HG02759 (cell line): ENCODE data around the gene KCNG4.

ENCODE experiments used
- ATAC-seq: cut with Tn5 transposase; IDR thresholded peaks from one replicate; pipeline ENCODE4 v1.9.1; 2021; ENCODE audit warnings: mild to moderate bottlenecking, moderate library complexity; ENCODE audit not compliant: unreplicated experiment

The KCNG4 gene

DNA sequence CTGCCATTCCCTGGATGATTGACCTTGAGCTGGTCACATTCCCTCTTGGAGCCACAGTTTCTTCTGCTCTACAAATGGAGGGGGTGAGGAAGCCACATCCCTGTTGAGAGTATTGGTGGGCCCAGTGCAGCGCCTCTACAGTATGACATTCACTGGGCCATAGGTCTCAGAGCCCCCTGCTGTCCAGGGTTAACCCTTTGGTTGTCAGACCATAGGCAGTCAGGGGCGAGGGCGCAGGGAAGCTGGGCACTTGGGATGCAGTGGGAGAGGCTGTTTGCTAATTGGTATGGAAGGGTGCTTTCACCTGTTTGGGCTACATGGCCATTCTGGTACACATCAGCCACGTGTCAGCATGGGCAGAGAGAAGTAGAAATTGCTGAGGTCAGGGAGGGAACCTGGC is 27.6 kb upstream of the KCNG4 start:
- no peak for ATAC-seq

DNA sequence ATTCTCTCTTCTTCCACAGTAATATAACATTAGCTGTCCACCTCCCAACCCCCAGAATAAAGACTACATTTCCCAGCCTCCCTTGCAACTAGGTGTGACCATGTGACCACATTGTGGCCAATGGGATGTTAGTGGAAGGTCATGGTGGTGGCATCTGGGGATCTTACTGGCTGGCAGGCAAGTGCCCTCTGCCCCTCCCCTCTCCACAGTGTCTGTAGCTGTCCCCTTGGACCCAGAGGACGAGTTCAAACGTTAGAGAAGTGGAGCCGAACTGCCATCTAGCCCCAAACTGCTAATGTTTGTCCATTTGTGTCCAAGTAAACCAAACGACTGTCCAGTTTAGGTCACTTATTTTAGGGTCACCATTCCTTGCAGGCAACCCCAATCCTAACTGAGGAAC is 26.6 kb upstream of the KCNG4 start:
- ATAC-seq: peak; percentile 56

DNA sequence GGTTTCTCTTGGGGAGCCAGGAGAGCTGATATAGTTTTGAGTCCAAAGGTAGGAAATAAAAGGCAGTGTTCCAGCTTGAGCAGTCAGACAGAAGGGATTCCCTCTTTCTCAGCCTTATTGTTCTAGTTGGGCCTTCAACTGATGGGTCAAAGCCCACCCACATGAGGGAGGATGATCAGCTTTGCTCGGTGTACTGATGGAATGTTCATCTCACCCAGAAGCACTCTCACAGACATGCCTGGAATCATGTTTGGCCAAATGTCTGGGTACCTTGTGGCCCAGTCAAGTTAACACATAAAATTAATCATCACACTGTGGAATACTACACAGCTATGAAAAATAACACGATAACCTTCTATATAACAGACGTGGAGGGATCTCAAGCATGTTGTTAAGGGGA is 23.1 kb upstream of the KCNG4 start:
- ATAC-seq: no peak

DNA sequence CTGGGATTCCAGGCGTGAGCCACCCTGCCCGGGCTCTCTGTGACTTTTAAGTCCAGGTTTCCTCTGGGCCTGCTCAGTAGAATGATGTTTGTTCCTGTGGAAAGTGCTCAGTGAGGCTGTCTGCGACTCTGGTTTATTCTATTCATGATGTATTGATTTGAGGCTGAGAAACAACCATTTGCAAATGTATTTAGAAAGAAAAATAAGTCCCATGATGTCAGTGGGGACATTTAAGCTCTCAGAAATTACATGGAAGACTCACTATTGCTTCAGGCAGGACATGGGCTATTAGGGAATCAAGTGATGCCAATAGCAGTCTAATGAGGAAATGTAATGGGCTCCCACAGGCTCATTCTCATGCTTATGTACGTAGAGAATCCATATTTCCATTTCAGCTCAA is 22.2 kb upstream of the KCNG4 start:
- no peak for ATAC-seq

DNA sequence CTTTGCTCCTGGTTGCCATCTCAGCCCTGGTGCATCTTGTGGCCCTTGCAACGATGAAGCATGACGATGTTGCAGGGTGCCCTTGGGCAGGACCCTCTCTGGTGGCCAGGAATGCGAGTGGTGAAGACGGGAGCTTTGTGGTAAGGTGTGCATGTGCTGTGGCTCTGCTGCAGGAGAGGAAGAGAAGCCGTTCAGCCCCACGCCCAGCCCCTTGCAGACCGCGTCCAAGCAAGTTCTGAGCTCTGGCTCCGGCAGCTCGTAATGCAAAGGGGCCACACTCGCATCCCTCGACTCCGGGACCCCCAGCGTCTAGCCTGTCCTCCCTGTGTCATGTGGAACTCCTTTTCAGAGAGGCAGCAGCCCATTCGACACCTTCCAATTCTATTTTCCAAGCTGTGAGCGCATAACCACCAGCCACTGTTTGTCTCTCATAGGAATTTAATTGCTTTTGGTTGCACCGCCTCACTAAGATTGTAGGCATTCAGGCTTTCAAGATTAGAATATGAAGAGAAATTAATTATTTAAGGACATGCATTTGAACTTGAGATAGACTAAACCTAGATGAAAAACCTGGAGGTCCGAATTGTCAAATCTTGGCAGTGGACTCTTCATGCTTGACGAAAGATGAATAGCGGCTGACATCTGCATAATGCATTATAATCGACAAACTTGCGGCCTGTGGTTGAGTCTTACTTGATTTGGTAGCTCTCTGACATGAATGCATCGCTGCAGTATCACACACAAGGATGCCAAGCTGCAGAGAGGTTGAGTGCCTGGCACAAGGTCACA is 21.1 kb upstream of the KCNG4 start:
- ATAC-seq: no peak

DNA sequence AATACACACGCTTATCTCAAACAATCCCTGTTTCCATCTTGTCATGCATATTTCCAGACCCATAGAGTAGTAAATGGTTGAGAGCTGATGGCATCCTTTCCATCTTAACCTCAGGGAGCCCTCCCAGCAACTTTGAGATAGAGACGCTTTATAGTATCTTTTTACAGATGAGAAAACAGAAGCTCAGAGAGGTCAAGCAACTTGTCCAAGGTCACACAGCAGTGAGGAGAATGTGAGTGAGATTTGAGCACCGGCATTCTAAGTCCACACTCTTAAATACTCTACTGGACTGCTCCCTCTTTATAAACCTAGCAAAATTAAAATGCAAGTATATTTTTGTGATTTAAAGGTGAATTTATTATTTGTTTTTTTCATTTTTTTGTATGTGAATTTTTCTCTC is 19.9 kb upstream of the KCNG4 start:
- no peak for ATAC-seq

DNA sequence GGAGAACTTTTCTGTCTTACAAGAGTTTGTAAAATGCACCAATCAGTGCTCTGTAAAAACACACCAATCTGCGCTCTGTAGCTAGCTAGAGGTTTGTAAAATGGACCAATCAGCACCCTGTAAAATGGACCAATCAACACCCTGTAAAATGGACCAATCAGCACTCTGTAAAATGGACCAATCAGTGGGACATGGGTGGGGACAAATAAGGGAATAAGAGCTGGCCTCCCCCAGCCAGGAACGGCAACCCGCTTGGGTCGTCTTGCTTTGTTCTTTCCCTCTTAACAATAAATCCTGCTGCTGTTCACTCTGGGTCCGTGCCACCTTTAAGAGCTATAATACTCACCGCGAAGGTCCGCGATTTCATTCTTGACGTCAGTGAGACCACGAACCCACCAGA is 18.5 kb upstream of the KCNG4 start:
- no peak for ATAC-seq

DNA sequence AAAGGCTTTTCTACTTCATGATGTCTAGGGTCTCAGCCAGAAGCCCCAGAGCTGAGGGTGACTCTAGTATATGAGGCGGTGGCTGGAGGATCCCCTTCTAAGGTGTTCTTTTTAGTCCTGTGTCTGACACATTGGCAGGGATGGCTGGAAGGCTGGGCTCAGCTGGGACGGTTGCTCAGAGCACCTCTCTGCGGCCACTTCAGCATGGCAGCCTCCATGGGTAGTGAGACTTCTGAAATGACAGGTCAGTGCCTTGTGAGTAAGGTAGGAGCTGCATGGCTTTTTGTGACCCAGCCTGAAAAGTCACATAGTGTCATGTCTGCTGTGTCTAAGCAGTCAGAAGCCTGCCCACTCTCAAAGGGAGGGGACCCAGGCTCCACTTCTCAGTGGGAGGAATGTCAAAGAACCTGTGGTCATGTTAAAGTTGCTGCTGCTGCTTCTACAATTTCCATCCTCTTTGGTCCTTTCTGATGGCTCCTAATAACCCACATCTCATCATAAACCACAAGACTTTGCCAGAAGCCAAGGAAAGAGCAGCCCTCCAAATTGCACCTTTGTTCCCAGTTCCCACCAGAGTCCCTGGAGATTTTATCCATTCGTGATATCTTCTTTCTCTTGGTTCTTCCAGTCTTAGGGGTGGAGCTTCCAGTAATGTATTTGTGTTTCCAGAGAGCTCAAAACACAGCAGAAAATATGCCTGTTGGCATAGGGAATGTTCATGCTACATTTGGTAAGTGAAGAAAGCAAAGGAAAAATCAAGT is 15.4 kb upstream of the KCNG4 start:
- no peak for ATAC-seq

DNA sequence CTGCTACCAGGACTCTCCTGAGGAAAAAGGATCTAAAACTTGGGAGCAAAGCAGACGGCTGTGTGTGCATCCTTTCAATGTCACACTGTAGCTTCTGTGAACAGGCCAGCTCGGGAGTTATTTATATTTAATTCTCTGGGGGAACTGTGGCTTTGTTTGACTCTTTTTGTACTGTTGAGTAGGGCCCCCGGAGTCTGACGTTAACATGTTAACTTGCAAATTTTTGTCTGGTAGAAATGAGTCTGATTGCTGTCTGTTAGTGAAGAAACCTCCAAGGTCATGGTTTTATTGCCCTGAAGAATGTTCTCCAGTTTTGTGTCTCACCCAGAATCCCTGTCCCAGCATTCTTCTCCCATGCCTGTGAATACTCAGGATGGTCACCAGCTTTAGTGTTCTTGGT is 14.2 kb upstream of the KCNG4 start:
- no peak for ATAC-seq

DNA sequence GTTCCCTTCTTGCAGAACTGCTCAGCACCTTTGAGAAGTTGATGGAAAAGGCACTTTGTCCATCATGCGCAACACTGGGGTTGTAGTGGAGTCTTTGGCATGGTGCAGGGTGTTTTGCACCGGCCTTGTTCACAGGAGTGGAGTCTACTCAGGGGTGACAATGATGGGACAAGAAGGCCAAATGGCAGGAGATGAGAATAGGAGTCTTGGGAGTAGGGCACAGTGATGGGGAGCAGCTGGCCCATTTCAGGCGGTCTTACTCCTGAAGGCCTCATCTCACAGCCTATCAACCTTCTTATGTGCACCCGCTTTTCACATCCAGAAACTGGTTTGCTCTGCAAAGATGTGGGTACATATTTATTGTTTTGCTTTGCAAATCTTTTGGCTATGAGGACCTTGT is 13.4 kb upstream of the KCNG4 start:
- ATAC-seq: no peak

DNA sequence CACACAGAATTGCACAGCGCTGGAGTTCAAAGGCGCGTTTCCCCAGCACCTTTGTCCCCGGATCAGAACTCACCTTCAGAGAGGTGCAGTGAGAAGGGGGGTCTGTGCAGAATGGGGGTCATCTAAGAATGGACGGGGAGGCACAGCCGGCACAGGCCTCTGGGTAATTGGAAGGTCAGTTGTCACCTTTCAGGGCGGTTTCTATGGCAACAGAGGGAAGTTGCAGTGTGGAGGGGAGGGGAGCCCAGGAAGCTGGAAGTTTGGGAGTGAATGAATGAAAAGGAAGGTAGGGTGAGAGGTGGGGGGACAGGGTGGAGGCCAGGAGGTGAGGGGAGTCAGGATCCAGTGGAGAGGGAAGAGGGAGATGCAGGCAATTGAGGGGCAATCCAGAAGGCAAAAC is 12.4 kb upstream of the KCNG4 start:
- no peak for ATAC-seq

DNA sequence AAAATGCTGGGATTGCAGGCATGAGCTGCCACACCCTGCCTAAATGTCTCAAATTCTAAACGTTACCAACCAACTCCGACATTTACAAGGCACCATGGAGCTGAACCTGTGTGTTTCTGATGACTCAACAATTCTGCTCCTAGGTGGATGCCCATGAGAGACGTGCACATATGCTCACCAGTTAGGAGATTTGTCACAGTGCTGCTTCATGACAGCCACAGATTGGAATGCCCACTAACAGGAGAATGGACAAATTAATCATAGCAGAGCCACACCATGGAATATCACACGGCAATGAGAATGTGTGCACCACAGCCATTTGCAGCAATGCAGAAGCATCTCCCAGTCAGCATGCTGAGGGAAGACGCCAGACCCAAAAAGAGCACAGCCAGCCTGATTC is 8.0 kb upstream of the KCNG4 start:
- no peak for ATAC-seq

DNA sequence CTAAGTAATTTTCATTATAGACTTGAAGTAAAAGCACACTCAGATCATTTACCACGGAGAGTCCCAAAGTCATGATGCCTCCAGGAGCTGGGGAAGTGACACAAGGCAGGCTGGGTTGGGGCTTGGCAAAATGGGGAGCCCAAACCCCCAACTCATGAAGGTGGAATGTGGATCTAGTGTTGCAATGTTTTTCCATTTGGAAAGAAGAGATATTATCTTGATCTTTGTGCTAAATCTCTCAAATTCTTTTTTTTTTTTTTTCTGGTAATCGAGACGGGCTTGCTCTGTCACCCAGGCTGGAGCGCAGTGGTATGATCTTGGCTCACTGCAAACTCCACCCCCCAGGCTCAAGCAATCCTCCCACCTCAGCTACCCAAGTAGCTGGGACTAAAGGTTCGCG is 7.5 kb upstream of the KCNG4 start:
- no peak for ATAC-seq

DNA sequence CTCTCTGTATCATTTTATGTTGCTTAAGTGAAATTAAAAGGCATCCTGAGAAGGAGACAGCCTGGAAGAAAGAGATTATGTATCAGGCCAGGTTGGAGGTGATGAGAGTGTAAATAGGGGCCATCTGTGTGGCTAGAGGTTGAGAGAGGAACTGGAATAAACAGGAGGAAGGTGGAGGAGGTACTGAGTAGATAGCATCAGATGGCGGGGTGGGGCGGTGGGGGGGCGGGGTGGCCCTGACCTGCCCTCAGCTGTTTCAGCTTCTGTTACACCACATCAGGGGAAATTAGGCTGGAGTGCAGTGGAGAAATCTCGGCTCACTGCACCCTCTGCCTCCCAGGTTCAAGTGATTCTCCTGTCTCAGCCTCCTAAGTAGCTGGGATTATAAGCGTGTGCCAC is 6.9 kb upstream of the KCNG4 start:
- ATAC-seq: no peak

DNA sequence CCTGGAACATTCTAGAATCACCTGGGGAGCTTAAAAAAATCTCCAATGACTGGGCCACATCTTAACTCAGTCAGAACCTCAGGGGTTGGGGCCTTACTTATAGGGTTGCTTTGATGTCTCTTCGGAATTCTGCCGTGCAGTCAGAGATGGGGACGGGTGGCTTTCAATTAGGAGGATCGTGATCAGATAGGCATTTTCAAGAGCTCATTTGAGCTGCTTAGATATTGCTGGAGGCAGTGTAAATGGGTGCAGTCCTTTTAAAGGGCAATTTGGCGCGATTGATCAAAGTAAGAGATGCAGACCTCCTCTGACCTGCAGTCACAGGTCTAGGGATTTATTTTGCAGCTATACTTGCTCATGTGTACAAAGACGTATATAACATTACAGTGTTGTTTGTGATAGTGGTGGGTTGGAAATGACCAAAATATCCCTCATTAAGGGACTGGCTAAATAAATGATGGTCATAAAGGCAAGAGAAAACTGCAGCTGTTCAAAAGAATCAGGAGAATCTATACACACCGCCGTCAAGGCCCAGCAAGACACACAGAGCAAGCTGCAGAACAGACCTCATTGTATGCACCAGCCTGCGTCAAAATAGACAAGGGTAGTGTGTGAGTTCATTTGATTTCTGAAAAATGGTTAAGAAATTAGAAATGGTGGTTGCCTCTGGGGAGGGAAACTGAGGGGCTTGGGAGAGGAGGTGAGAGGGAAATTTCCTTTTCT is 6.3 kb upstream of the KCNG4 start:
- ATAC-seq: no peak

DNA sequence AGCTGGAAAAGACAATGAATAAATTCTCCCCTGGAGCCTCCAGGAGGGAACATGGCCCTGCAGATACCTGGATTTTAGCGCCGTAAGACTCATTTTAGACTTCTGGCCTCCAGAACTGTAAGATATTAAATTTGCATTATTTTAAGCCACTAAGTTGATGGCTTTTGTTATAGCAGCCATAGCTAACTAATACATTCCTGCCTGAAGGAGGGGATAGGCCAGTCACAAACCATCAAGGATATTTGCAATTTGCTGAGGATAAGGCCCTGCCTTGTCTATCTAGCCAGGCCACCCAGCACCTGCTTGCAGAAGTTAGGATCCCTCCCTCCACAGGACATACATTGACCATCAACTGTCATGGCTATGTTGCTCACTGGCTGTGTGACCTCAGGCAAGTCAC is 4.9 kb upstream of the KCNG4 start:
- ATAC-seq: no peak

DNA sequence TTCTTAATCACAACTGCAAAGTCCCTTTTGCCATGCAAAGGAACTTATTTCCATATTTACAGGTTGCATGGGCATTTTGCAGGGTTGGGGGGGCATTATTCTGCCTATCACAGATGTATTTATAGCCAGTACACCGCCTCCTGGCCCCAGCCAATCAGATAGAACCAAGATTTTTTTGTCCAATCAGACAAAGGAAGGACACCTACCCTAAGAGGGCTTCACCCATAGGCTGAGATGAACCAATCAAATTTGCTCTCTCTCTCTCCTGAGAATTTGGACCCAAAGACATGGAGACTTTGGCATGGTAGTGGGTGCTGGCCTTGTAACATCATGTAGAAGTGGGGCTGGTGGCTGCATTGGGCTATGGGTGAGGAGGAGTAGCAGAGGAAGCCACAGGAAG is 3.9 kb upstream of the KCNG4 start:
- no peak for ATAC-seq

DNA sequence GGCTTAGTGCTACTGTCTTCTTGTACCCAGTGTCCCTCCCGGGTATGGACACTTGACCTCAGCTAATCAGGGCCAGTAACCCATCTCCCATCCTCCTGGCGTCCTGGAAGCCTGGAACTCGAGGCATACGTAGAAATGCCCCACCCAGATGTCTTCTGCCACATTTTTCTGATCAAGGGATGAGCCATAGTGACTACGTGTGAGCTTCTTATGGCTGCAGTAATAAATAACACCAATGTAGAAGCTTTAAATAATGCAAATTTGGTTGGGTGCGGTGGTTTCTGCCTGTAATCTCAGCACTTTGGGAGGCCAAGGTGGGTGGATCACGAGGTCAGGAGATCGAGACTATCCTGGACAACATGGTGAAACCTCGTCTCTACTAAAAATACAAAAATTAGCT is 3.0 kb upstream of the KCNG4 start:
- ATAC-seq: no peak

DNA sequence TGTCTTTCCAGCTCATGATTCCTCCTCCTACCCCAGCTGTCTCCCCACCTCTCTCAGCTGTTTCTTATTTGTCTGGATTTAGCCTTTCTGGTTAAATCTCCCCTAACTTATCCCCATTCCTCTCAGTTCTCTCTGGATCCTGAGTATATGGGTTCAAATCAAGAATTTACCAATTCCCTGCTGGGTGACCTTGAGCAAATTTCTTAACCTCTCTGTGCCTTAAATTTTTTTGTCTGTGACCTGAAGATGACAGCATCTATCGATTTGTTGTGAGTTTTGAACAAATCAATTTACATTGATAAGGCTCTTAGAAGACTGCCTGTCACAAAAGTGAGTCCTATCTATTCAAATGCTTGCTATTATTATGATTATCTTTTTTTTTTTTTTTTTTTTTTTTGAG is 2.0 kb upstream of the KCNG4 start:
- ATAC-seq: no peak

DNA sequence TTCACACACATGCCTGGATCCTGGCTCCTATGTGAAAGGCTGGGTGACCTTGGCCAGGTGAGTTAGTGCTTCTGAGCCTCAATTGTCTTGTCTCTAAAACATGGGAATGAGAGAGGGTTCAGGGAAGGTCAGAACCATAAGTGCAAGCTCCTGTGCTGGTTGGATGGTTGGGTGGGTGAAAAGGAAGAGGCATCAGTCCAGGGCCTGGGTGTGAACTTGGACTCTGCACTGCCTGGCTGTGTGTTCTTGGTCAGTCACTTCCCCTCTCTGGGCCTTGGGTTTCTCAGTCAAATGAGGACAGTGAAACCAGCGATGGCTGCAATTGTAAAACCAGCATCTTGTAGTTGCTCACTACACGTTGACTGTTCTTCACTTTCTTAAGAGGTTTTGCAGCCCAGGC is 643 bp upstream of the KCNG4 start:
- no peak for ATAC-seq

DNA sequence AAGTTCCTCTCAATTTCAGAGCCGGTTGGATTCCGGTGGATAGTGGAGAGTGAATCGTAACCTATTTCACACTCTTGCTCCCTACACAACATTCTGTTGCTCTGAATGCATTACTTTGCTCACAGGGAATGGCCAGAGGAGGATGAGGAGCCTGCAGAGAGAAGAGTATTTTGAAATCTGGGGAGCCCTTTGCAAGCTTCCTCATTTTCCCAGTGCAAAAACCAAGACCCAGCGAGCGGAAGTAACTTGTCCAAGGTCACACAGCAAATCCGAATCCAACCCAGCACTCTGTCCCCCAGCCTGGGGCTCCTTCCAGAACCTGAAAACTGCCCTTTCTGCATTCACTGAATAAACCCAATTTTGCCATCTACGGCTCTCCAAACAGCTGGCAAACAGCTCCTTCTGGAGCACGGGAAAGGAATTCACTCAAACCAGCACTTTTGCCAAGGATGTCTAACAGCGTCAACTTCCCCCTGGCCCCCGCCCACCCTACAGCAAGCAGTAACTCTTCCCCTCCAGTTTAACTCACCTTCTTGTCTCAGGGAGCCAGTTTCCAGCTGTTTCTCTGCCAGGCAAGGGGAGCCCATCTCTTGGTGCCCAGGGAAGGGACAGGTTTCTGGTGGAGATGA is 557 bp downstream of the KCNG4 start:
- no peak for ATAC-seq
